Stimulated activated CD8-positive, alpha-beta memory T cell treated with anti-CD3 and anti-CD28 coated beads, Interleukin-15, amount 100 ng/mL, for 24 hours (primary cell): ENCODE measurements around the gene FLT1.

Experiments
- DNase-seq: peaks from one replicate; pipeline ENCODE4 v3.0.0-alpha.2; 2020; ENCODE audit warnings: low read depth

FLT1 gene

GRCh38 chr13:28526876-28527275 is 31.9 kb upstream of the FLT1 start:
- no peak for DNase-seq

- DNase-seq = no peak
Measured at GRCh38 chr13:28522871-28523270, 27.9 kb upstream of the FLT1 start.

- no peak for DNase-seq
Measured at GRCh38 chr13:28513745-28514144, 18.8 kb upstream of the FLT1 start.

GRCh38 chr13:28510542-28510941 is 15.6 kb upstream of the FLT1 start:
- no peak for DNase-seq

- DNase-seq = no peak
Measured at GRCh38 chr13:28510066-28510465, 15.1 kb upstream of the FLT1 start.

GRCh38 chr13:28505543-28506135 is 10.7 kb upstream of the FLT1 start:
- no peak for DNase-seq

- no peak for DNase-seq
Measured at GRCh38 chr13:28503182-28503967, 8.4 kb upstream of the FLT1 start.

GRCh38 chr13:28501547-28501946 is 6.6 kb upstream of the FLT1 start:
- no peak for DNase-seq

- DNase-seq = no peak
Measured at GRCh38 chr13:28499609-28500008, 4.7 kb upstream of the FLT1 start.

- no peak for DNase-seq
Measured at GRCh38 chr13:28498481-28499115, 3.7 kb upstream of the FLT1 start.

GRCh38 chr13:28497143-28497876 is 2.4 kb upstream of the FLT1 start:
- DNase-seq = no peak

GRCh38 chr13:28496188-28496564 is 1.2 kb upstream of the FLT1 start:
- DNase-seq = no peak

GRCh38 chr13:28495538-28496187 is 735 bp upstream of the FLT1 start:
- no peak for DNase-seq

GRCh38 chr13:28494504-28494777 is 487 bp downstream of the FLT1 start:
- DNase-seq = no peak

GRCh38 chr13:28493740-28494503 is 1.0 kb downstream of the FLT1 start:
- DNase-seq = no peak

- no peak for DNase-seq
Measured at GRCh38 chr13:28492569-28493367, 2.2 kb downstream of the FLT1 start.

GRCh38 chr13:28490061-28490460 is 4.9 kb downstream of the FLT1 start:
- no peak for DNase-seq

GRCh38 chr13:28489524-28489931 is 5.4 kb downstream of the FLT1 start:
- DNase-seq = no peak

GRCh38 chr13:28488376-28489005 is 6.4 kb downstream of the FLT1 start:
- no peak for DNase-seq

GRCh38 chr13:28485996-28486543 is 8.9 kb downstream of the FLT1 start:
- DNase-seq = no peak
